CD4-positive, alpha-beta T cell (primary cell): ENCODE results near the gene TMEM151B. TPM values are rescaled to one million over a fixed set of nuclear protein-coding genes. Genes with fewer than 3 reads are reported as not detected.
"Not testable (repeated sequence)": the region's sequence is repeated elsewhere in the genome, so short reads cannot be mapped to it uniquely, and the experiment has no call there.

Experiments used
- ATAC-seq: fragments of 200-7000 bp; cut with Tn5 transposase; one replicate; pipeline ENCODE4 v1.10.0; 2022; ENCODE audit warnings: mild to moderate bottlenecking; ENCODE audit not compliant: poor library complexity
- CTCF ChIA-PET: fragments of 350-600 bp; sonication (Branson Sonifier 250); formaldehyde crosslinking; loops from one replicate; lab custom pipeline; 2021; ENCODE audit warnings: antibody characterized with exemption, inconsistent platforms; lab: Charles Lee
- POLR2A ChIA-PET: fragments of 350-600 bp; sonication (Branson Sonifier 250); formaldehyde crosslinking; loops from one replicate; lab custom pipeline; 2021; ENCODE audit warnings: antibody characterized with exemption, inconsistent platforms; lab: Charles Lee
- DNase-seq, 14 experiments: peaks; one replicate each; pipeline ENCODE4 v3.0.0-alpha.2; 2013 to 2020; ENCODE audit warnings: mixed read lengths in 2 of 14
- H3K27ac ChIP-seq, 2 donors: one replicate each; pipeline versions ENCODE4 v1.5.1 to v1.7.0; 2013; ENCODE audit warnings: low read length in 2 of 2, low read depth in 1 of 2, mild to moderate bottlenecking in 1 of 2
- H3K27me3 ChIP-seq, 2 experiments: 1 replicate in 1 of 2; 2 replicates in 1 of 2; pipeline versions ENCODE4 v1.6.1 to v1.7.0; 2013; ENCODE audit warnings: low read length in 2 of 2, control low read depth in 1 of 2, mild to moderate bottlenecking in 1 of 2, moderate library complexity in 1 of 2; ENCODE audit not compliant: insufficient read depth in 2 of 2, control insufficient read depth in 1 of 2
- H3K36me3 ChIP-seq: one replicate; pipeline ENCODE4 v1.6.1; 2013; ENCODE audit warnings: low read length, control low read depth; ENCODE audit not compliant: insufficient read depth
- H3K4me1 ChIP-seq: one replicate; pipeline ENCODE4 v1.6.1; 2013; ENCODE audit warnings: low read length, control low read depth; ENCODE audit not compliant: insufficient read depth
- H3K4me3 ChIP-seq: one replicate; pipeline ENCODE4 v1.5.1; 2013; ENCODE audit warnings: mild to moderate bottlenecking, low read length, moderate library complexity
- H3K9me3 ChIP-seq, 2 experiments: 1 replicate in 1 of 2; 2 replicates in 1 of 2; pipeline versions ENCODE4 v1.6.1 to v1.7.0; 2013; ENCODE audit warnings: low read length in 2 of 2, mild to moderate bottlenecking in 2 of 2, control low read depth in 1 of 2, moderate library complexity in 1 of 2; ENCODE audit not compliant: control insufficient read depth in 1 of 2, insufficient read depth in 1 of 2
- H3K27ac Mint-ChIP-seq: one replicate; pipeline ENCODE4 v1.8.0; 2020; ENCODE audit warnings: mixed read lengths
- H3K27me3 Mint-ChIP-seq: one replicate; pipeline ENCODE4 v1.8.0; 2021; ENCODE audit warnings: mixed read lengths
- H3K36me3 Mint-ChIP-seq: one replicate; pipeline ENCODE4 v1.8.0; 2021; ENCODE audit warnings: low read depth, mixed read lengths
- H3K4me1 Mint-ChIP-seq: one replicate; pipeline ENCODE4 v1.8.0; 2021; ENCODE audit warnings: low read depth, mixed read lengths
- H3K4me3 Mint-ChIP-seq: one replicate; pipeline ENCODE4 v1.8.0; 2020; ENCODE audit warnings: mild to moderate bottlenecking, mixed read lengths
- H3K9me3 Mint-ChIP-seq: one replicate; pipeline ENCODE4 v1.8.0; 2020; ENCODE audit warnings: mixed read lengths
- intact Hi-C, 2 experiments: fragments of 100-400 bp; cut with DNase I in 1 of 2; cut with micrococcal nuclease in 1 of 2; formaldehyde crosslinking; loops; one replicate each; pipeline versions ENCODE4 v1.15.1 to v1.9.0; 2023 to 2025; cut with DNase I, micrococcal nuclease
- total RNA-seq, 174 experiments: library from RNA in 2 of 174; stranded (reverse) in 2 of 174; gene quantifications; one replicate each; pipeline ENCODE4 v1.2.3 and lab custom pipeline; 2021 to 2026
- TF ChIP-seq, protein P1 (sequence below): fragments of 200-600 bp; IDR thresholded peaks from one replicate; pipeline ENCODE4 v1.8.0; 2022; ENCODE audit warnings: antibody characterized with exemption, mild to moderate bottlenecking

Gene TMEM151B
- total RNA-seq, 2 experiments from 2014 or later: not detected

DNA sequence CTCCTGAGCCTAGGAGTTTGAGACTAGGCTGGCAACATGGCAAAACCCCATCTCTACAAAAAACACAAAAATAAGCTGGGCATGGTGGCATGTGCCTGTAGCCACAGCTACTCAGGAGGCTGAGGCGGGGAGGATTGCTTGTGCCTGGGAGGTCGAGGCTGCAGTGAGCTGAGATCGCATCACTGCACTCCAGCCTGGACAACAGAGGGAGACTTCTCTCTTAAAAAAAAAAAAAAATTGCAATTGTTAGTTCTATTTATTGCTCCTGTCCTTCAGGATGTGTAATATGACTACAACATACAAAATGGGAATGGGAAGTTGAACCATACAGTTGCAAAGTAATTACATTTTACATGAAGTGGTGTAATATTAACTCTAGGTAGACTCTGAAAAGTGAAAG lies 51.0 kb downstream of the TMEM151B start:
- peaks cover 11 to 17% of the 10 kb centered on the region in 2 experiments for H3K27me3 ChIP-seq
- no peaks in the 10 kb centered on the region for H3K36me3 ChIP-seq
- TF ChIP-seq, protein P1, sequence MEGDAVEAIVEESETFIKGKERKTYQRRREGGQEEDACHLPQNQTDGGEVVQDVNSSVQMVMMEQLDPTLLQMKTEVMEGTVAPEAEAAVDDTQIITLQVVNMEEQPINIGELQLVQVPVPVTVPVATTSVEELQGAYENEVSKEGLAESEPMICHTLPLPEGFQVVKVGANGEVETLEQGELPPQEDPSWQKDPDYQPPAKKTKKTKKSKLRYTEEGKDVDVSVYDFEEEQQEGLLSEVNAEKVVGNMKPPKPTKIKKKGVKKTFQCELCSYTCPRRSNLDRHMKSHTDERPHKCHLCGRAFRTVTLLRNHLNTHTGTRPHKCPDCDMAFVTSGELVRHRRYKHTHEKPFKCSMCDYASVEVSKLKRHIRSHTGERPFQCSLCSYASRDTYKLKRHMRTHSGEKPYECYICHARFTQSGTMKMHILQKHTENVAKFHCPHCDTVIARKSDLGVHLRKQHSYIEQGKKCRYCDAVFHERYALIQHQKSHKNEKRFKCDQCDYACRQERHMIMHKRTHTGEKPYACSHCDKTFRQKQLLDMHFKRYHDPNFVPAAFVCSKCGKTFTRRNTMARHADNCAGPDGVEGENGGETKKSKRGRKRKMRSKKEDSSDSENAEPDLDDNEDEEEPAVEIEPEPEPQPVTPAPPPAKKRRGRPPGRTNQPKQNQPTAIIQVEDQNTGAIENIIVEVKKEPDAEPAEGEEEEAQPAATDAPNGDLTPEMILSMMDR: no peak
- no peaks in the 10 kb centered on the region for H3K9me3 ChIP-seq
- H3K27me3 Mint-ChIP-seq: peaks cover 31% of the 10 kb centered on the region
- no peak overlapping the region for H3K27ac Mint-ChIP-seq
- intact Hi-C loops: no loop called here
- H3K4me1 Mint-ChIP-seq: no peaks in the 10 kb centered on the region
- no peaks in the 10 kb centered on the region for H3K9me3 Mint-ChIP-seq
- ChIA-PET CTCF (no interaction called here), POLR2A (no interaction called here)
- ATAC-seq (no peak), DNase-seq (no peak)
- H3K4me3 Mint-ChIP-seq: no peak overlapping the region
- H3K36me3 Mint-ChIP-seq: no peaks in the 10 kb centered on the region
- H3K4me1 ChIP-seq: no peaks in the 10 kb centered on the region
- H3K27ac ChIP-seq: no peak overlapping the region
- no peak overlapping the region for H3K4me3 ChIP-seq

GRCh38 chr6:44327096-44327495 lies 56.8 kb downstream of the TMEM151B start:
- no peak for DNase-seq
- Histone ChIP-seq H3K4me1 (no peaks in the 10 kb centered on the region), H3K27me3 (peaks cover 0 to 4% of the 10 kb centered on the region in 2 experiments), H3K27ac (no peak overlapping the region), H3K36me3 (no peaks in the 10 kb centered on the region), H3K4me3 (no peak overlapping the region), H3K9me3 (no peaks in the 10 kb centered on the region)
- Mint-ChIP-seq H3K4me1 (no peaks in the 10 kb centered on the region), H3K27ac (no peak overlapping the region), H3K27me3 (peaks cover 31% of the 10 kb centered on the region), H3K4me3 (no peak overlapping the region), H3K9me3 (no peaks in the 10 kb centered on the region), H3K36me3 (no peaks in the 10 kb centered on the region)
- POLR2A ChIA-PET: no interaction called here
- intact Hi-C loops: no loop called here
- CTCF ChIA-PET: no interaction called here
- no peak for ATAC-seq
- TF ChIP-seq, protein P1: no peak

DNA sequence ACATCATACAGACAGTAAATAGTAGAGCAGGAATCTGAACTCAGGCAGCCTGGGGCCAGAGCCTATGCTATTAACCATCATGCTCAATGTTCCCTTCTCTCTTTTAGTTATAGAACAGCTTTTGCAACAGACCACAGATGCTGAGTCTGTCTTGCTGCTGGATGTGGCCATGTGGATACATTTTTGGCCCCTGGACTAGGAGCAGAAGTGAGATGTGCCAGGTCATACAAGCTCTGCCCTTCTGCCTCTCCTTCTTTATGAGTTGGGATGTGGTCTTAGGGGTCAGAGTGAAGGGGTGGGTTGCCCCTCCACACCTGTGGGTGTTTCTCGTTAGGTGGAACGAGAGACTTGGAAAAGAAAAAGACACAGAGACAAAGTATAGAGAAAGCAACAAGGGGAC lies 57.5 kb downstream of the TMEM151B start:
- Histone ChIP-seq H3K36me3 (no peaks in the 10 kb centered on the region), H3K27me3 (peaks cover 0 to 4% of the 10 kb centered on the region in 2 experiments), H3K9me3 (no peaks in the 10 kb centered on the region), H3K4me1 (no peaks in the 10 kb centered on the region), H3K4me3 (no peak overlapping the region), H3K27ac (no peak overlapping the region)
- DNase-seq: no peak
- Mint-ChIP-seq H3K27ac (no peak overlapping the region), H3K36me3 (no peaks in the 10 kb centered on the region), H3K27me3 (peaks cover 34% of the 10 kb centered on the region), H3K4me3 (no peak overlapping the region), H3K4me1 (no peaks in the 10 kb centered on the region), H3K9me3 (no peaks in the 10 kb centered on the region)
- CTCF ChIA-PET: no interaction called here
- POLR2A ChIA-PET: no interaction called here
- intact Hi-C loops: no loop called here
- no peak for ATAC-seq
- TF ChIP-seq, protein P1: no peak

DNA sequence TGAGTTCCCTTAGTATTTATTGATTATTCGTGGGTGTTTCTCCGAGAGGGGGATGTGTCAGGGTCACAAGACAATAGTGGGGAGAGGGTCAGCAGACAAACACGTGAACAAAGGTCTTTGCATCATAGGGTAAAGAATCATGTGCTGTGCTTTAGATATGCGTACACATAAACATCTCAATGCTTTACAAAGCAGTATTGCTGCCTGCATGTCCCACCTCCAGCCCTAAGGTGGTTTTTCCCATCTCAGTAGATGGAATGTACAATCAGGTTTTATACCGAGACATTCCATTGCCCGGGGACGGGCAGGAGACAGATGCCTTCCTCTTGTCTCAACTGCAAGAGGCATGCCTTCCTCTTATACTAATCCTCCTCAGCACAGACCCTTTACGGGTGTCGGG lies 58.0 kb downstream of the TMEM151B start:
- H3K36me3 Mint-ChIP-seq, H3K4me3 Mint-ChIP-seq, H3K36me3 ChIP-seq, H3K4me1 ChIP-seq, H3K4me1 Mint-ChIP-seq, H3K27ac Mint-ChIP-seq, ATAC-seq, POLR2A ChIA-PET, DNase-seq, intact Hi-C loops, H3K27ac ChIP-seq, H3K9me3 ChIP-seq, H3K9me3 Mint-ChIP-seq, H3K4me3 ChIP-seq, H3K27me3 ChIP-seq, CTCF ChIA-PET: not testable (repeated sequence)
- peaks cover 31% of the 10 kb centered on the region for H3K27me3 Mint-ChIP-seq
